Activated CD4-positive, alpha-beta memory T cell treated with anti-CD3 and anti-CD28 coated beads for 36 hours (primary cell): ENCODE results near the gene MPPED2. TPM values are rescaled to one million over a fixed set of nuclear protein-coding genes. Genes with fewer than 3 reads are reported as not detected.
A peak's percentile ranks its signal among the peaks of the same experiment; 100 is the strongest.

Experiments
- CTCF ChIA-PET: fragments of 350-600 bp; sonication (Branson Sonifier 250); formaldehyde crosslinking; loops from one replicate; lab custom pipeline; 2021; ENCODE audit warnings: antibody characterized with exemption, inconsistent platforms; lab: Charles Lee
- POLR2A ChIA-PET: fragments of 350-600 bp; sonication (Branson Sonifier 250); formaldehyde crosslinking; loops from one replicate; lab custom pipeline; 2021; ENCODE audit warnings: antibody characterized with exemption; lab: Charles Lee
- DNase-seq: peaks from one replicate; pipeline ENCODE4 v3.0.0-alpha.2; 2020
- H3K27ac Mint-ChIP-seq: one replicate; pipeline ENCODE4 v1.8.0; 2021; ENCODE audit warnings: mixed read lengths
- H3K27me3 Mint-ChIP-seq: one replicate; pipeline ENCODE4 v1.8.0; 2021; ENCODE audit warnings: mixed read lengths
- H3K36me3 Mint-ChIP-seq: one replicate; pipeline ENCODE4 v1.8.0; 2021; ENCODE audit warnings: mixed read lengths
- H3K4me1 Mint-ChIP-seq: one replicate; pipeline ENCODE4 v1.8.0; 2021; ENCODE audit warnings: low read depth, mixed read lengths
- H3K4me3 Mint-ChIP-seq: one replicate; pipeline ENCODE4 v1.8.0; 2021; ENCODE audit warnings: mild to moderate bottlenecking, mixed read lengths
- H3K9me3 Mint-ChIP-seq: one replicate; pipeline ENCODE4 v1.8.0; 2021; ENCODE audit warnings: mixed read lengths
- intact Hi-C: fragments of 100-400 bp; cut with micrococcal nuclease; formaldehyde crosslinking; loops from one replicate; pipeline ENCODE4 v1.15.1; 2023
- total RNA-seq, 2 experiments: library from RNA; stranded (reverse); gene quantifications; one replicate each; pipeline ENCODE4 v1.2.3, GENCODE V29; 2021

Gene MPPED2
- total RNA-seq = not detected

- peaks cover 38% of the 10 kb centered on the region for H3K27me3 Mint-ChIP-seq
- peaks cover 2% of the 10 kb centered on the region for H3K4me1 Mint-ChIP-seq
- CTCF ChIA-PET = no interaction called here
- H3K27ac Mint-ChIP-seq = no peak within 1 kb of the TSS
- intact Hi-C loops = no loop called here
- POLR2A ChIA-PET = no interaction called here
- H3K4me3 Mint-ChIP-seq = no peak within 1 kb of the TSS
- DNase-seq = peak; percentile 9
- no peaks in the 10 kb centered on the region for H3K9me3 Mint-ChIP-seq
- H3K36me3 Mint-ChIP-seq = peaks cover 2% of the 10 kb centered on the region
These were observed at the start of gene MPPED2 for GRCh38 chr11:30586251-30587144. Gene MPPED2 (minus strand): TSS chr11:30586353. CDS start chr11:30580373, 5,980 bp downstream.

- peaks cover 4% of the 10 kb centered on the region for H3K9me3 Mint-ChIP-seq
- CTCF ChIA-PET = no interaction called here
- no peak overlapping the region for H3K4me3 Mint-ChIP-seq
- no peaks in the 10 kb centered on the region for H3K4me1 Mint-ChIP-seq
- POLR2A ChIA-PET = no interaction called here
- no peaks in the 10 kb centered on the region for H3K27me3 Mint-ChIP-seq
- H3K36me3 Mint-ChIP-seq = no peaks in the 10 kb centered on the region
- intact Hi-C loops = no loop called here
- H3K27ac Mint-ChIP-seq = no peak overlapping the region
- DNase-seq = no peak
These were observed 49.3 kb upstream of the MPPED2 start for GRCh38 chr11:30635401-30635989.

GRCh38 chr11:30631148-30631547, 45.0 kb upstream of the MPPED2 start:
- H3K27me3 Mint-ChIP-seq = no peaks in the 10 kb centered on the region
- no peaks in the 10 kb centered on the region for H3K4me1 Mint-ChIP-seq
- H3K27ac Mint-ChIP-seq = no peak overlapping the region
- no peaks in the 10 kb centered on the region for H3K36me3 Mint-ChIP-seq
- ChIA-PET POLR2A (no interaction called here), CTCF (no interaction called here)
- intact Hi-C loops = no loop called here
- H3K9me3 Mint-ChIP-seq = peaks cover 4% of the 10 kb centered on the region
- DNase-seq = no peak
- H3K4me3 Mint-ChIP-seq = no peak overlapping the region

GRCh38 chr11:30619767-30620166, 33.6 kb upstream of the MPPED2 start:
- DNase-seq = no peak
- Mint-ChIP-seq H3K27ac (no peak overlapping the region), H3K4me1 (no peaks in the 10 kb centered on the region), H3K9me3 (peaks cover 3% of the 10 kb centered on the region), H3K36me3 (no peaks in the 10 kb centered on the region), H3K4me3 (no peak overlapping the region), H3K27me3 (no peaks in the 10 kb centered on the region)
- ChIA-PET CTCF (no interaction called here), POLR2A (no interaction called here)
- intact Hi-C loops = no loop called here

DNA sequence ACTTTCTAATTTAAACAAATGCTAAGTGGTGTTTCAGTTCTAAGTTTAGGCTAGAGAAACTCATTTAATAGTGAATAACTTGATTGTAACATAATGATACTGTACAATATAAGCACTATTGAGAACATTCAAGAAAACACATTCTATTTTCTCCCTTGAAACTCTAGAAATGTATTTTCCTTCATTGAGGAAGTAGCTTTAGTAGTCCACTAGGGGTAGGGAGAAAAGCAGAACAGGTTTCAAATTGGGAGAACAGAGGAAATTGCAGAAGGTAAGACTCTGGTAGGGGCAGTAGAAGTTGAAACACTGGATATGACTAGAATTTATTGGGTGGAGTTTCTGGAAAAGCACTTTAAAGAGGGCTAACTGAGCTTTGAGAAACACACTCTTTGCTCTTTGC, 31.6 kb upstream of the MPPED2 start:
- peaks cover 3% of the 10 kb centered on the region for H3K9me3 Mint-ChIP-seq
- POLR2A ChIA-PET = no interaction called here
- H3K36me3 Mint-ChIP-seq = no peaks in the 10 kb centered on the region
- no peak overlapping the region for H3K27ac Mint-ChIP-seq
- H3K4me1 Mint-ChIP-seq = no peaks in the 10 kb centered on the region
- CTCF ChIA-PET = interaction anchor here (0.7 kb wide), 1 partner anchor 39 kb away, joined by 3 read pairs; no protein-coding TSS in a partner anchor
- intact Hi-C loops = no loop called here
- no peak overlapping the region for H3K4me3 Mint-ChIP-seq
- H3K27me3 Mint-ChIP-seq = no peaks in the 10 kb centered on the region
- no peak for DNase-seq

- no peak overlapping the region for H3K27ac Mint-ChIP-seq
- no peak overlapping the region for H3K4me3 Mint-ChIP-seq
- H3K4me1 Mint-ChIP-seq = no peaks in the 10 kb centered on the region
- intact Hi-C loops = no loop called here
- H3K36me3 Mint-ChIP-seq = no peaks in the 10 kb centered on the region
- no peak for DNase-seq
- no peaks in the 10 kb centered on the region for H3K9me3 Mint-ChIP-seq
- CTCF ChIA-PET = no interaction called here
- POLR2A ChIA-PET = no interaction called here
- no peaks in the 10 kb centered on the region for H3K27me3 Mint-ChIP-seq
These were observed 24.5 kb upstream of the MPPED2 start for GRCh38 chr11:30610628-30611027.

DNA sequence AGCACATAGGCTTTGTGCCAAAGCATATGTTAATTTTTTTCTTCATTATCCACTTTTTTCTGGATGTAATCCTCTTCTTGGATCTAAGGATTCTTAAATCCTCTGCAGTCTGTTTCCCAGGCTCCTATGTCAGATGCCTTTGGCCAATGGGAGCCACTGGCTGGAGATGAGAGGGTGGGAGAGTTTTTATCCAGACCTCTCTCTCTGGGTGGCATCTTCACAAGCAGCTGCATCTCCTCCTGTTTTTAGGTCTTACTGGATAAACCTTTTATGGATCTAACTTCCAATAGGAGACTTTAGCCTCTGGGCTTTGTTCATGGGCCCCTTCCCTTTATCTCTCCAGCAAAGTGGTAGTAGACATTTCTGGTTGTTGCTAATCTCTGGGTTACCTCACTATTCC, 22.4 kb upstream of the MPPED2 start:
- Mint-ChIP-seq H3K4me1 (no peaks in the 10 kb centered on the region), H3K9me3 (no peaks in the 10 kb centered on the region), H3K4me3 (no peak overlapping the region), H3K27ac (no peak overlapping the region), H3K27me3 (no peaks in the 10 kb centered on the region), H3K36me3 (no peaks in the 10 kb centered on the region)
- DNase-seq = no peak
- ChIA-PET POLR2A (no interaction called here), CTCF (no interaction called here)
- intact Hi-C loops = no loop called here

- Mint-ChIP-seq H3K4me1 (no peaks in the 10 kb centered on the region), H3K9me3 (peaks cover 5% of the 10 kb centered on the region), H3K27me3 (no peaks in the 10 kb centered on the region), H3K36me3 (no peaks in the 10 kb centered on the region), H3K27ac (no peak overlapping the region), H3K4me3 (no peak overlapping the region)
- DNase-seq = no peak
- ChIA-PET POLR2A (no interaction called here), CTCF (no interaction called here)
- intact Hi-C loops = no loop called here
These were observed 19.0 kb upstream of the MPPED2 start for GRCh38 chr11:30605036-30605605.

DNA sequence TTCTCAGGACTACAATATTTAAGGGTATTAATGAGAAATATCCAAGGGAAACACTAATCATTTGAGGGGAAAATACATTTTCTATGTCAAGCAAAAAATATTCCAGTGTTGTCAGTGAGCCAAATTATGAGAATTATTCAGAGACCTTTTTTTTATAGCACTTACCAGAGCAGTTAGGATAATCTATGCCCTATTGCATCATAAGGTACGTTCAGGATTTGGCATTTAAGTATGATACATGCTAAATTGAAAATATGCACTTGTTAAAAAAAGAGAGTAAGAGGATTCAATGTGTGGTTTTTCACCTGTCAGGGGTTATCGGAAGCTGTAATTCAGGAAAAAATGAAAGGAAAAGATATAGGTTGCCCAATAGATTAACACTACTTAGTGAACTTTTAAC, 17.2 kb upstream of the MPPED2 start:
- no peak overlapping the region for H3K27ac Mint-ChIP-seq
- DNase-seq = no peak
- no peaks in the 10 kb centered on the region for H3K4me1 Mint-ChIP-seq
- no peak overlapping the region for H3K4me3 Mint-ChIP-seq
- ChIA-PET CTCF (no interaction called here), POLR2A (no interaction called here)
- H3K27me3 Mint-ChIP-seq = no peaks in the 10 kb centered on the region
- intact Hi-C loops = no loop called here
- peaks cover 5% of the 10 kb centered on the region for H3K9me3 Mint-ChIP-seq
- no peaks in the 10 kb centered on the region for H3K36me3 Mint-ChIP-seq

DNA sequence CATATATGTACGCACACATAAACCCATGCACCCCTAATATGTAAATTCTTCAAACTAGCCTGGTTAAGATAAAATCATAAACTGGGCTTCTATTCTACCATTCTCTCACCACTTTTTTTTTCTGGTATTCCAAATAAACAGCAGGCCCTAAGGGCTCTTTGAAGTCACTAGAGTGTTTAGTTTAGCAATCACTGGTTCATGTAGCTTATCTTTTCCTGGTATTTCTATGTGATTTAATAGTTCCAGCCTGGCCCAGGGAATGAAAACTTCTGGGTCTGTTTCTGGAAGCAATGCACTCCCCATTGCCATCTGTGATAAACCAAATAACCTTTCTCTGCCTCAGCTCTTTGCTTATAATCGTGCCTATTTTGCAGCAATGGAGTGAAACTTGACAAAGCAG, 10.7 kb upstream of the MPPED2 start:
- no peaks in the 10 kb centered on the region for H3K4me1 Mint-ChIP-seq

DNA sequence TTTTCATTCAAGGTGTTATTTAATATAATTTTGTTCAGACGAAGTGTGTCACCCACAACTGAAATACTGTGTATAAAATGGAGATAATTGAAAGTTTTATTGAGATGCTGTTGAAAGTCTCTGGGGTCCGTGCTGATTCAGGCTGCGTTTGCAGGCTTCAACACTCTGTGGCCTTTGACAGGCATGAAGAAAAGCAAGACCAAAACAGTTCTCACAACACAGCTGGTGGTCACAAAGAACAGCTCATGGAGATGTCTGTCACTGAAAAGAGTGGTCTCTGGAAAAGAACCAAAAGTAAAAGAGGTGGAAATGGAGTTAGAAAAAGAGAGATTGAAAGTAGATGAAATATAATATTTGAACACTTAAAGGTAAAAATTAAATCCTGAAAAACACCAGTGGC, 9.8 kb upstream of the MPPED2 start:
- Mint-ChIP-seq H3K27me3 (no peaks in the 10 kb centered on the region), H3K36me3 (no peaks in the 10 kb centered on the region), H3K27ac (no peak overlapping the region), H3K4me1 (no peaks in the 10 kb centered on the region), H3K4me3 (no peak overlapping the region), H3K9me3 (no peaks in the 10 kb centered on the region)
- CTCF ChIA-PET = no interaction called here
- POLR2A ChIA-PET = no interaction called here
- no peak for DNase-seq
- intact Hi-C loops = no loop called here

More for the DNA sequence above, 10.7 kb upstream of the MPPED2 start:
- no peak for DNase-seq
- Mint-ChIP-seq H3K27me3 (no peaks in the 10 kb centered on the region), H3K36me3 (no peaks in the 10 kb centered on the region), H3K27ac (no peak overlapping the region), H3K4me3 (no peak overlapping the region), H3K9me3 (peaks cover 5% of the 10 kb centered on the region)
- CTCF ChIA-PET = no interaction called here
- intact Hi-C loops = no loop called here
- POLR2A ChIA-PET = no interaction called here

GRCh38 chr11:30594646-30595411, 8.7 kb upstream of the MPPED2 start:
- DNase-seq = no peak
- POLR2A ChIA-PET = no interaction called here
- no peaks in the 10 kb centered on the region for H3K27me3 Mint-ChIP-seq
- intact Hi-C loops = no loop called here
- no peaks in the 10 kb centered on the region for H3K9me3 Mint-ChIP-seq
- H3K27ac Mint-ChIP-seq = no peak overlapping the region
- CTCF ChIA-PET = no interaction called here
- no peak overlapping the region for H3K4me3 Mint-ChIP-seq
- no peaks in the 10 kb centered on the region for H3K4me1 Mint-ChIP-seq
- no peaks in the 10 kb centered on the region for H3K36me3 Mint-ChIP-seq
